Activated CD4-positive, CD25-positive, alpha-beta regulatory T cell treated with anti-CD3 and anti-CD28 coated beads, Interleukin-2, amount 50 U/mL, for 72 hours (primary cell): ENCODE results near the gene ENOX2.
A peak's percentile ranks its signal among the peaks of the same experiment; 100 is the strongest.
"Not testable (repeated sequence)": the region's sequence is repeated elsewhere in the genome, so short reads cannot be mapped to it uniquely, and the experiment has no call there.

ENCODE experiments used
- DNase-seq: peaks from one replicate; pipeline ENCODE4 v3.0.0; 2021

The ENOX2 gene

GRCh38 chrX:130902783-130903613, at the start of gene ENOX2:
ENOX2 (minus strand) TSS chrX:130903209; CDS start chrX:130703216, 199,993 bp downstream.
- peak; percentile 68 for DNase-seq

- no peak for DNase-seq
These were observed 49.4 kb upstream of the ENOX2 start for GRCh38 chrX:130952266-130953043.

GRCh38 chrX:130944230-130944629, 41.2 kb upstream of the ENOX2 start:
- DNase-seq: no peak

- no peak for DNase-seq
These were observed 34.1 kb upstream of the ENOX2 start for GRCh38 chrX:130937101-130937500.

- no peak for DNase-seq
These were observed 30.3 kb upstream of the ENOX2 start for GRCh38 chrX:130933358-130933757.

- DNase-seq: not testable (repeated sequence)
These were observed 17.4 kb upstream of the ENOX2 start for GRCh38 chrX:130920405-130920804.

- not testable (repeated sequence) for DNase-seq
These were observed 16.7 kb upstream of the ENOX2 start for GRCh38 chrX:130919676-130920075.

- DNase-seq: not testable (repeated sequence)
These were observed 15.5 kb upstream of the ENOX2 start for GRCh38 chrX:130918498-130918897.

GRCh38 chrX:130916636-130917422, 13.8 kb upstream of the ENOX2 start:
- DNase-seq: peak; percentile 39

- DNase-seq: no peak
These were observed 12.3 kb upstream of the ENOX2 start for GRCh38 chrX:130915302-130915701.

- no peak for DNase-seq
These were observed 6.6 kb upstream of the ENOX2 start for GRCh38 chrX:130909469-130910136.

- DNase-seq: no peak
These were observed 3.8 kb upstream of the ENOX2 start for GRCh38 chrX:130906776-130907175.

GRCh38 chrX:130902446-130902782, 595 bp downstream of the ENOX2 start:
- DNase-seq: no peak

GRCh38 chrX:130896802-130897501, 6.1 kb downstream of the ENOX2 start:
- no peak for DNase-seq

- no peak for DNase-seq
These were observed 7.0 kb downstream of the ENOX2 start for GRCh38 chrX:130896026-130896425.

GRCh38 chrX:130895299-130895698, 7.7 kb downstream of the ENOX2 start:
- DNase-seq: no peak

- no peak for DNase-seq
These were observed 9.5 kb downstream of the ENOX2 start for GRCh38 chrX:130893356-130894085.

GRCh38 chrX:130887376-130887775, 15.6 kb downstream of the ENOX2 start:
- DNase-seq: no peak

- no peak for DNase-seq
These were observed 17.0 kb downstream of the ENOX2 start for GRCh38 chrX:130885996-130886395.

GRCh38 chrX:130885508-130885907, 17.5 kb downstream of the ENOX2 start:
- DNase-seq: no peak

GRCh38 chrX:130884627-130885026, 18.4 kb downstream of the ENOX2 start:
- no peak for DNase-seq
